IMR-90 (cell line): ENCODE data around the gene CEP83. TPM values are rescaled to one million over a fixed set of nuclear protein-coding genes. Genes with fewer than 3 reads are reported as not detected.
"Not testable (repeated sequence)": the region's sequence is repeated elsewhere in the genome, so short reads cannot be mapped to it uniquely, and the experiment has no call there.

Experiments used
- ATAC-seq: fragments of 200-7000 bp; cut with Tn5 transposase; 2 replicates; pipeline ENCODE4 v1.9.1; 2020; ENCODE audit warnings: low read depth, mild to moderate bottlenecking, moderate library complexity
- BruUV-seq: library from RNA; stranded (reverse); fragments of 400-500 nt; replicated peaks from 2 replicates; lab custom pipeline; 2021; lab: Mats Ljungman, UMichigan
- CTCF ChIA-PET: fragments of 300-600 bp; formaldehyde crosslinking; extraction: SDS; loops from one replicate; lab custom pipeline; 2021; ENCODE audit warnings: antibody characterized with exemption; lab: Yijun Ruan, JAX
- POLR2A ChIA-PET: fragments of 300-600 bp; sonication (Branson Sonifier 250); formaldehyde crosslinking; loops from one replicate; lab custom pipeline; 2022; ENCODE audit warnings: antibody characterized with exemption; ENCODE audit not compliant: unreplicated experiment; lab: Charles Lee
- DNase-seq: peaks from one replicate; pipeline ENCODE4 v3.0.0; 2013
- H2AFZ ChIP-seq: replicated peaks from 2 replicates; pipeline ENCODE3; 2013; ENCODE audit warnings: low read length, mild to moderate bottlenecking; ENCODE audit not compliant: poor library complexity
- H2AK5ac ChIP-seq: 2 replicates; pipeline ENCODE4 v1.6.1; 2013; ENCODE audit warnings: low read depth, low read length, inconsistent platforms
- H2AK9ac ChIP-seq: replicated peaks from 2 replicates; pipeline ENCODE3; 2013; ENCODE audit warnings: mild to moderate bottlenecking, low read depth, low read length, moderate library complexity; ENCODE audit not compliant: poor library complexity
- H2BK120ac ChIP-seq: 2 replicates; pipeline ENCODE4 v1.6.1; 2013; ENCODE audit warnings: low read depth, low read length, inconsistent platforms
- H2BK15ac ChIP-seq: 3 replicates; pipeline ENCODE4 v1.6.1; 2013; ENCODE audit warnings: low read depth, low read length, inconsistent platforms
- H2BK20ac ChIP-seq: 2 replicates; pipeline ENCODE4 v1.6.1; 2013; ENCODE audit warnings: low read depth, mild to moderate bottlenecking, inconsistent platforms, low read length, moderate library complexity
- H2BK5ac ChIP-seq: 2 replicates; pipeline ENCODE4 v1.6.1; 2013; ENCODE audit warnings: mild to moderate bottlenecking, low read depth, low read length, inconsistent platforms; ENCODE audit not compliant: poor library complexity, severe bottlenecking
- H3K14ac ChIP-seq: replicated peaks from 2 replicates; pipeline ENCODE4 v1.6.1; 2013; ENCODE audit warnings: low read depth, low read length, inconsistent platforms
- H3K18ac ChIP-seq: 2 replicates; pipeline ENCODE4 v1.6.1; 2013; ENCODE audit warnings: low read depth, low read length, control low read depth
- H3K23ac ChIP-seq: 2 replicates; pipeline ENCODE4 v1.6.1; 2013; ENCODE audit warnings: low read depth, low read length, inconsistent platforms
- H3K27ac ChIP-seq: 2 replicates; pipeline ENCODE4 v1.5.1; 2013; ENCODE audit warnings: mild to moderate bottlenecking, control low read depth, low read length; ENCODE audit not compliant: insufficient read depth
- H3K27me3 ChIP-seq: 2 replicates; pipeline ENCODE4 v1.6.1; 2013; ENCODE audit warnings: low read length; ENCODE audit not compliant: control insufficient read depth, insufficient read depth
- H3K36me3 ChIP-seq: 2 replicates; pipeline ENCODE4 v1.6.1; 2013; ENCODE audit warnings: low read length, mixed read lengths; ENCODE audit not compliant: control insufficient read depth, insufficient read depth
- H3K4ac ChIP-seq: 2 replicates; pipeline ENCODE4 v1.6.1; 2013; ENCODE audit warnings: low read depth, low read length, inconsistent platforms
- H3K4me1 ChIP-seq: 2 replicates; pipeline ENCODE4 v1.6.1; 2013; ENCODE audit warnings: low read length, mixed read lengths; ENCODE audit not compliant: control insufficient read depth, insufficient read depth
- H3K4me2 ChIP-seq: 2 replicates; pipeline ENCODE4 v1.6.1; 2013; ENCODE audit warnings: low read depth, mild to moderate bottlenecking, control low read depth, low read length, moderate library complexity
- H3K4me3 ChIP-seq: 2 replicates; pipeline ENCODE4 v1.5.1; 2013; ENCODE audit warnings: low read depth, mild to moderate bottlenecking, control low read depth, low read length, moderate library complexity; ENCODE audit not compliant: insufficient read depth
- H3K56ac ChIP-seq: 2 replicates; pipeline ENCODE4 v1.6.1; 2013; ENCODE audit warnings: low read length, inconsistent platforms; ENCODE audit not compliant: insufficient read depth; ENCODE audit errors: extremely low read depth
- H3K79me1 ChIP-seq, 2 experiments: 2 replicates each; pipeline ENCODE4 v1.6.1; 2013; ENCODE audit warnings: low read length in 2 of 2, inconsistent platforms in 1 of 2, low read depth in 1 of 2
- H3K9ac ChIP-seq: 2 replicates; pipeline ENCODE4 v1.6.1; 2013; ENCODE audit warnings: low read depth, low read length, control low read depth
- H3K9me1 ChIP-seq: 2 replicates; pipeline ENCODE4 v1.6.1; 2013; ENCODE audit warnings: low read length, inconsistent platforms; ENCODE audit not compliant: insufficient read depth
- H3K9me3 ChIP-seq: 2 replicates; pipeline ENCODE4 v1.6.1; 2013; ENCODE audit warnings: low read length; ENCODE audit not compliant: control insufficient read depth, insufficient read depth
- H4K20me1 ChIP-seq: 2 replicates; pipeline ENCODE4 v1.6.1; 2013; ENCODE audit warnings: low read length, inconsistent platforms; ENCODE audit not compliant: insufficient read depth
- H4K5ac ChIP-seq: 2 replicates; pipeline ENCODE4 v1.6.1; 2013; ENCODE audit warnings: mild to moderate bottlenecking, low read depth, low read length, control low read depth
- H4K8ac ChIP-seq, 2 experiments: 2 replicates each; pipeline ENCODE4 v1.6.1; 2013; ENCODE audit warnings: low read depth in 2 of 2, low read length in 2 of 2, control low read depth in 1 of 2, inconsistent platforms in 1 of 2
- H4K91ac ChIP-seq: 2 replicates; pipeline ENCODE4 v1.6.1; 2013; ENCODE audit warnings: low read depth, low read length, inconsistent platforms; ENCODE audit not compliant: insufficient read depth
- MAZ ChIP-seq: IDR thresholded peaks from 2 replicates; pipeline ENCODE4 v1.6.1; 2012; ENCODE audit warnings: low read depth, mild to moderate bottlenecking, low read length, improper control_type of control experiment, moderate library complexity, borderline replicate concordance
- WGBS, 2 experiments: methylation state at CpG; one replicate each; pipeline versions ENCODE4 v1.1.5 to v1.1.7; 2013; ENCODE audit warnings: missing lambda C conversion rate in 2 of 2; ENCODE audit not compliant: insufficient read length in 1 of 2; ENCODE audit errors: extremely low coverage in 2 of 2; 5-methylcytosine and 5-hydroxymethylcytosine counted together
- dilution Hi-C: fragments of 300-500 bp; cut with HindIII; formaldehyde crosslinking; loops from one replicate; pipeline ENCODE4 v1.14.3; 2018; ENCODE audit warnings: low sequenced_read_pairs; ENCODE audit not compliant: unreplicated experiment
- in situ Hi-C: fragments of 300-500 bp; cut with MboI; formaldehyde crosslinking; loops from 3 replicates; pipeline ENCODE4 v1.14.3; 2019; ENCODE audit warnings: low sequenced_read_pairs, inconsistent platforms, mixed read lengths
- intact Hi-C: fragments of 100-400 bp; cut with micrococcal nuclease; formaldehyde crosslinking; loops from 2 replicates; pipeline ENCODE4 v1.10.0; 2022
- polyA plus RNA-seq, 3 experiments: library from polyadenylated mRNA; depleted of rRNA; stranded (reverse); fragments of >200 nt; gene quantifications; 2 replicates each; pipeline ENCODE4 v1.2.3, GENCODE V29; 2012; ENCODE audit warnings: low replicate concordance in 1 of 3
- total RNA-seq: library from RNA; depleted of rRNA; stranded (reverse); fragments of >200 nt; gene quantifications from 2 replicates; pipeline ENCODE4 v1.2.3, GENCODE V29; 2012

The CEP83 gene
- total and polyA plus RNA-seq, 2 of the 4 experiments (the other 2 are of a cell fraction), result 3.9 to 8.9 TPM

GRCh38 chr12:94424830-94425229, 34.8 kb downstream of the CEP83 start:
- dilution Hi-C loops, H2AK5ac ChIP-seq, H3K18ac ChIP-seq, H2BK5ac ChIP-seq, H3K4me1 ChIP-seq, H2AFZ ChIP-seq, H2AK9ac ChIP-seq, in situ Hi-C loops, BruUV-seq, H2BK120ac ChIP-seq, H4K8ac ChIP-seq, POLR2A ChIA-PET, CTCF ChIA-PET, H2BK15ac ChIP-seq, H3K9ac ChIP-seq, H3K27ac ChIP-seq, H2BK20ac ChIP-seq, H3K14ac ChIP-seq, H4K91ac ChIP-seq, H3K36me3 ChIP-seq, H3K23ac ChIP-seq, H3K4ac ChIP-seq, H4K20me1 ChIP-seq, H3K4me2 ChIP-seq, H3K27me3 ChIP-seq, H3K56ac ChIP-seq, H3K9me1 ChIP-seq, H4K5ac ChIP-seq: not testable (repeated sequence)
- peak; percentile 16; the same call in 1 of the 2 replicates for ATAC-seq
- peak; percentile 18 for DNase-seq
- H3K4me3 ChIP-seq, result peak overlapping the region; percentile 36; the same call in 1 of the 2 replicates
- H3K79me1 ChIP-seq, result peaks cover 13% of the 10 kb centered on the region in 2 experiments; a peak in 3 of 4 replicates
- TF ChIP-seq MAZ, result peak; percentile 28; the same call in 1 of the 2 replicates
- intact Hi-C loops, result loop anchor here (5.0 kb wide), 1 partner anchor 158 kb away; no protein-coding TSS in a partner anchor
- WGBS, 2 experiments, result 90 to 100% methylated on average over 2 to 3 of the region's 5 CpGs
- H3K9me3 ChIP-seq, result peaks cover 11% of the 10 kb centered on the region
